HG02943 (cell line): ENCODE measurements around the gene ZXDB.
"Not testable (repeated sequence)": the region's sequence is repeated elsewhere in the genome, so short reads cannot be mapped to it uniquely, and the experiment has no call there.

Experiments
- ATAC-seq: cut with Tn5 transposase; IDR thresholded peaks from one replicate; pipeline ENCODE4 v1.9.1; 2021; ENCODE audit warnings: mild to moderate bottlenecking, low read depth, moderate library complexity; ENCODE audit not compliant: unreplicated experiment

Gene ZXDB

DNA sequence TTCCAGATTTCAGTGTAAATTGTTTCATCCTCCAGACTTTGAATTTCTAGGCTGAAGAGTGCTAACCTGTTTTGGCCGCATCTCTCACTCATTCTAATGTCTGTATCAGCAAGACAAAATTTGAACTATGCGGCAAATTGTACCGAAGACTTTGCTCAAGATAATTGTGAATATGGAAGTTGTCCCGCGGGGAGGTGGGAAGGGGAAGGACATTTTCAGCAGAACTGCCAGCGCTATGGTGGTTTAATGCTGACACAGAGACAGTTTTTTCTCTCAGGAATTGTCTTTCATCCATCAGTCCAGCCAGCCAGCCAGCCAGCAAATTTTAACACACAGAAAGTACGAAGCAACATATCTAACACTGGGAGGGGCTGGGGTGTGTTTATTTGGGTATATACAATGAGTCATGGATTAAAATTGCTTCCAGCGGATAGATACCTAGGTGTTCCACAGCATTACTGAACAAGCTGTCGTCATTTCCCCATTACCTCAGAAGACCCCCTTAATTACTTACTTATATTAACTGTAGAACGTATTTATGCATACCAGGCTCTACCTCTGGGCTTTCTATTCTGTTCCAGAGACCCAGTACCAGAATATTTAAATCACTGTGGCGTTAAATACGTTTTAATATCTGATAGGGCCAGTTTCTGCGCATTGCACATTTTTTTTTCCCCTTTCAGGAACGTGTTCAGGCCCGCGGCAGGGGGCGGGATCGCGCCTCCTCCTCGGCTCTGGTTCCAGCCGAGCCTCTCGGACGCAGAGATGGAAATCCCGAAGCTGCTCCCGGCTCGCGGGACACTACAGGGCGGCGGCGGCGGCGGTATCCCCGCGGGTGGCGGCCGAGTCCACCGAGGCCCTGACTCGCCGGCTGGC is at the start of gene ZXDB:
Gene ZXDB, plus strand, starts transcription at position 728 of the 876 bp plus-strand sequence. Its CDS starts 38 bp downstream, at position 766.
- ATAC-seq = peak; percentile 36

- ATAC-seq = no peak
These were observed 26.6 kb upstream of the ZXDB start for GRCh38 chrX:57565198-57565597.

- ATAC-seq = no peak
These were observed 18.1 kb upstream of the ZXDB start for GRCh38 chrX:57573754-57574153.

DNA sequence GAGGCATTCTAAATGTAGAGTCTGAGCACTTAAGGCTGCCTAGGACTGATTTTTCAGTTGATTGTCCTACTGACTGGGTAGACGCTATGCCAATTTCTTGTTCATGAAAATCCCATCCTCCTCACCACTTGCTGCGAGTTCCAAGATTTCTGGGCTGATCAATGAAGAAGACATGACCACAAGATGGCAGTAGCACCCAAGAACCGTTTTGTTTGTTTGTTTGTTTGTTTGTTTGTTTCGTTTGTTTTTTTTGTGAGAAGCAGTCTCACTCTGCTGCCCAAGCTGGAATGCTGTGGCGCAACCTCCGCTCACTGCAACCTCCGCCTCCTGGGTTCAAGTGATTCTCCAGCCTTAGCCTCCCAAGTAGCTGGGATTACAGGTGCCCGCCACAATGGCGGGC is 8.9 kb upstream of the ZXDB start:
- not testable (repeated sequence) for ATAC-seq

DNA sequence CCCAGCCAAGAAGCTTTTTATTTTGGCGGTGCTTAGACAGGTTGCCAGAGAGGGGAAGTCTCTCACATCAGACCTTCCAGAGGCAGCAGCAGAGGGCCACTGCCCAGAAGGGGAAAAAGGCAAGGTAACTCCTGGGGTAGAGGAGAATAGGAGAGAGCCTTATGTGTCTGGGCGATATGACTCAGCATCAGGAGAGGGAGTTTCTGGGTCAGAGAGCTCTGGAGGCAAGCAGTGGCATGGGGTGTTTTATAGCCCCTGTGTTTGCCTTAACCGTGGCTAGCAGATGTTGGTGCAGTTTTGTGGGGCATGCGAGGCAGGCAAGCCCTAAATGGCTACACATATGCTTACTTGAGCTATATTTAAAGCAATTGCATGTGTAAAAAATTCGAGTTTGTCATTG is 8.3 kb upstream of the ZXDB start:
- ATAC-seq = no peak

GRCh38 chrX:57586360-57586759 is 5.5 kb upstream of the ZXDB start:
- ATAC-seq = no peak

- ATAC-seq = no peak
These were observed 4.7 kb upstream of the ZXDB start for GRCh38 chrX:57587062-57587461.

DNA sequence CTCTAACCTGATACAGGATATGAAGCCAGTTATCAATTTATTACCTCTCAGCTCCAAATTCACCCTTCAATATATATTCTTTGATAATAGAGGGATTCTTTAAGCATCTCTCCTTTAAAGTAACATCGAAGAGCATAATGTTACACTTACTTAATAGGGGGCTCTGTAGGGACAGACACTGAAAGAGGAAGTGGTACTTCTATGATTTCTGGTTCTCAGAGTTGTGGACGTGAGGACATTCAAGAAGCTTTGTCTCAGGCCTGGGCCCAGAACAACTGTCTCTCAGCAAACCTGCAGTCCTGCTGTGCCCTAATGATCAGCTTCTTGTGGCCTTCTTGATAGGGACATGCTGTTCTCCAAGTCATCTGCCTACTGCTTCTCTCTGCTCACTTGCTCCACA is 4.2 kb upstream of the ZXDB start:
- ATAC-seq = no peak

GRCh38 chrX:57592160-57592893 is 516 bp downstream of the ZXDB start:
- peak; percentile 75 for ATAC-seq

GRCh38 chrX:57592894-57593215 is 1.0 kb downstream of the ZXDB start:
- peak; percentile 68 for ATAC-seq

DNA sequence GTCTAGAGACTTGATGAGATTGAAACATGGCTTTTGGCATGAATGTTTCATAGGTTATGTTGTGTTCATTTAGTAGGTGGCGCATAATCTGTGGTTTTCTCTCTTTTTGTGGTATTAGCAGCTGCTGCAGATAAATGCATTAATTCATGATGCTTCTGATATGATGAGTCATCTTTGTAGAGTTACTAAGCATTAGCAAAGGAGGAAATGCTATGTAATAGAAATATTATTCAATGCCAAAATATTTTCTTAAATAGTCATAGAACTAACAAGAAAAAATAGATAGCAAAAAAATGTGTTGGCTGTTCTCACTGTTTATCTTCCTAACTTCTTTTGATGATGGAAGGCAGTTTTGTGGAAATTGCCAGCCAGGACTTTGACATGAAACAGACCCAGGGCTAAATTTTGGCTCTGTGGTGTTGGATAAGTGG is 3.6 kb downstream of the ZXDB start:
- ATAC-seq = no peak

DNA sequence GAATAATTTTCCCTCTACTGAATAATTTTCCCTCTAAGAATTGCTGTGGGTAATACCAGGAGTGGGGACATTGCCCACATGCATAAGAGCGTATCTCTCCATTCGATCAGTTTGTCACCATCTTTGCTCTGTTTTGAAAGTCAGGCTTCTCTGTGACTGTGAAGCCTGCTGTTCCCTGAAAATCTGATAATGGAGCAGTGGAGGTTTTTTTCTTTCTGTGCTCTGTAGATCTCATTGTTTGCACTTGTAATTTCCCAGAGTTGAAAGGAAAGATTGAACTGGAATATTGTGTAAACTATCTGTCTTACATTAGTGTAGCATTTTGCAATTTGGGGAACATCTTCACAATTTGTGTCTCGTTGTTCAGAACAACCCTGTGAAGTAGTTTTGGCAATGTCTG is 4.3 kb downstream of the ZXDB start:
- ATAC-seq = no peak

GRCh38 chrX:57596516-57596915 is 4.7 kb downstream of the ZXDB start:
- no peak for ATAC-seq

- no peak for ATAC-seq
These were observed 15.7 kb downstream of the ZXDB start for GRCh38 chrX:57607295-57608187.

DNA sequence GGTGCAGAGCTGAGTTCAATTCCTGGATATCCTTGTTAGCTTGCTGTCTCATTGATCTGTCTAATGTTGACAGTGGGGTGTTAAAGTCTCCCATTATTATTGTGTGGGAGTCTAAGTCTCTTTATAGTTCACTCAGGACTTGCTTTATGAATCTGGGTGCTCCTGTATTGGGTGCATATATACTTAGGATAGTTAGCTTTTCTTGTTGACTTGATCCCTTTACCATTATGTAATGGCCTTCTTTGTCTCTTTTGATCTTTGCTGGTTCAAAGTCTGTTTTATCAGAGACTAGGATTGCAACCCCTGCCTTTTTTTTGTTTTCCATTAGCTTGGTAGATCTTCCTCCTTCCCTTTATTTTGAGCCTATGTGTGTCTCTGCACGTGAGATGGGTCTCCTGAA is 21.5 kb downstream of the ZXDB start:
- ATAC-seq = not testable (repeated sequence)

- ATAC-seq = not testable (repeated sequence)
These were observed 37.6 kb downstream of the ZXDB start for GRCh38 chrX:57629438-57629837.

- no peak for ATAC-seq
These were observed 48.8 kb downstream of the ZXDB start for GRCh38 chrX:57640674-57641016.

GRCh38 chrX:57641338-57641737 is 49.5 kb downstream of the ZXDB start:
- ATAC-seq = no peak

DNA sequence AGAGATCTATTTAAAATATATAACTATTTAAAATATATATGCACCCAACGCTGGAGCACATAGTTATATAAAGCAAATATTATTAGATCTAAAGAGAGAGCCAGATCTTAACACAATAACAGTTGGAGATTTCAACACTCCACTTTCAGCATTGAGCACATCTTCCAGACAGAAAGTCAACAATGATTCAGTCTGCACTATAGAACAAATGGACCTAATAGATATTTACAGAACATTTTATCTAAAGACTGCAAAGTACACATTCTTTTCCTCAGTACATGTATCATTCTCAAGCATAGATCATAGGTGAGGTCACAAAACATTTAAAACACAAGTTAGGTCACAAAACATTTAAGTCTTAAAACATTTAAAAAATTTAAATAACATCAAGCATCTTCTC is 51.9 kb downstream of the ZXDB start:
- ATAC-seq = no peak

- ATAC-seq = no peak
These were observed 55.2 kb downstream of the ZXDB start for GRCh38 chrX:57647020-57647419.
